Liver (tissue), 9 donors: Measurements from ENCODE around the gene BAZ2B. TPM values are rescaled to one million over a fixed set of nuclear protein-coding genes. Genes with fewer than 3 reads are reported as not detected.
A peak's percentile ranks its signal among the peaks of the same experiment; 100 is the strongest.

ENCODE experiments used
- DNase-seq: peaks from one replicate; pipeline ENCODE4 v3.0.0-alpha.2; 2017; ENCODE audit warnings: low spot score
- H3K27ac ChIP-seq, 2 donors: one replicate each; pipeline ENCODE4 v1.7.0; 2013; ENCODE audit warnings: inconsistent platforms in 2 of 2, low read length in 2 of 2, control low read depth in 1 of 2, low read depth in 1 of 2, mild to moderate bottlenecking in 1 of 2
- H3K27me3 ChIP-seq, 4 donors: one replicate each; pipeline versions ENCODE4 v1.6.1 to v1.7.0; 2013; ENCODE audit warnings: low read length in 3 of 4, inconsistent platforms in 1 of 4, mild to moderate bottlenecking in 1 of 4, moderate library complexity in 1 of 4; ENCODE audit not compliant: control insufficient read depth in 4 of 4, insufficient read depth in 4 of 4
- H3K36me3 ChIP-seq, 4 donors: one replicate each; pipeline versions ENCODE4 v1.6.1 to v1.7.0; 2013; ENCODE audit warnings: low read length in 3 of 4, mild to moderate bottlenecking in 3 of 4, low read depth in 1 of 4, moderate library complexity in 1 of 4; ENCODE audit not compliant: control insufficient read depth in 4 of 4, insufficient read depth in 3 of 4
- H3K4me1 ChIP-seq, 4 donors: one replicate each; pipeline versions ENCODE4 v1.6.1 to v1.7.0; 2013; ENCODE audit warnings: low read length in 3 of 4, mild to moderate bottlenecking in 3 of 4, moderate library complexity in 1 of 4; ENCODE audit not compliant: control insufficient read depth in 4 of 4, insufficient read depth in 4 of 4
- H3K4me3 ChIP-seq, 3 donors: one replicate each; pipeline versions ENCODE4 v1.6.1 to v1.7.0; 2013; ENCODE audit warnings: low read length in 3 of 3, control low read depth in 1 of 3, low read depth in 1 of 3, mild to moderate bottlenecking in 1 of 3
- H3K9ac ChIP-seq, 2 donors: one replicate each; pipeline ENCODE4 v1.7.0; 2013; ENCODE audit warnings: low read length in 2 of 2, mild to moderate bottlenecking in 2 of 2, moderate library complexity in 2 of 2, control low read depth in 1 of 2, low read depth in 1 of 2
- H3K9me3 ChIP-seq, 4 donors: one replicate each; pipeline versions ENCODE4 v1.6.1 to v1.7.0; 2013; ENCODE audit warnings: low read length in 3 of 4; ENCODE audit not compliant: control insufficient read depth in 4 of 4
- EGR1 ChIP-seq, 2 donors: IDR thresholded peaks; 2 replicates each; pipeline ENCODE4 v1.6.1; 2016 to 2018; ENCODE audit warnings: antibody characterized with exemption in 2 of 2, low read depth in 2 of 2
- FOXA1 ChIP-seq: IDR thresholded peaks from 2 replicates; pipeline ENCODE4 v1.6.1; 2016; ENCODE audit warnings: antibody characterized with exemption
- FOXA2 ChIP-seq: IDR thresholded peaks from 2 replicates; pipeline ENCODE4 v1.6.1; 2016; ENCODE audit warnings: antibody characterized with exemption
- GABPA ChIP-seq, 2 donors: IDR thresholded peaks in 1 of 2; conservative IDR thresholded peaks in 1 of 2; 2 replicates each; pipeline ENCODE4 v1.6.1; 2016; ENCODE audit warnings: antibody characterized with exemption in 2 of 2, mild to moderate bottlenecking in 1 of 2, moderate library complexity in 1 of 2
- HNF4A ChIP-seq, 2 donors: conservative IDR thresholded peaks; 2 replicates each; pipeline ENCODE4 v1.6.1; 2016; ENCODE audit warnings: antibody characterized with exemption in 2 of 2, mild to moderate bottlenecking in 2 of 2
- HNF4G ChIP-seq: IDR thresholded peaks from 2 replicates; pipeline ENCODE4 v1.6.1; 2016; ENCODE audit warnings: antibody characterized with exemption
- NR2F2 ChIP-seq: IDR thresholded peaks from 2 replicates; pipeline ENCODE4 v1.6.1; 2016; ENCODE audit warnings: antibody characterized with exemption
- RAD21 ChIP-seq, 2 donors: IDR thresholded peaks; 2 replicates each; pipeline ENCODE4 v1.6.1; 2016; ENCODE audit warnings: antibody characterized with exemption in 2 of 2, mild to moderate bottlenecking in 2 of 2
- RXRA ChIP-seq, 2 donors: IDR thresholded peaks; 2 replicates each; pipeline ENCODE4 v1.6.1; 2017 to 2018; ENCODE audit warnings: antibody characterized with exemption in 2 of 2, mild to moderate bottlenecking in 1 of 2
- SP1 ChIP-seq: IDR thresholded peaks from 2 replicates; pipeline ENCODE4 v1.6.1; 2018; ENCODE audit warnings: antibody characterized with exemption, mild to moderate bottlenecking
- YY1 ChIP-seq: IDR thresholded peaks from 2 replicates; pipeline ENCODE4 v1.6.1; 2016; ENCODE audit warnings: antibody characterized with exemption, mild to moderate bottlenecking
- WGBS: extraction: QIAGEN DNeasy Blood & Tissue Kit; methylation state at CpG from one replicate; pipeline ENCODE4 v1.1.7; 2013; 5-methylcytosine and 5-hydroxymethylcytosine counted together
- polyA plus RNA-seq, 2 donors: library from polyadenylated mRNA; stranded (reverse) in 1 of 2; unstranded in 1 of 2; fragments of 200-250 nt in 1 of 2; fragments of >200 nt in 1 of 2; fragmentation: Nextera tagmentation in 1 of 2; extraction: Ambion mirVana in 1 of 2; gene quantifications; one replicate each; pipeline versions ENCODE4 v1.2.1 to v1.2.3, GENCODE V29; 2013 to 2015
- total RNA-seq, 2 donors: library from RNA; depleted of rRNA; stranded (reverse); fragments of >200 nt; gene quantifications; one replicate each; pipeline ENCODE4 v1.2.3, GENCODE V29; 2014
- TF ChIP-seq, protein P1 (sequence below): IDR thresholded peaks from 2 replicates; pipeline ENCODE4 v1.6.1; 2016; ENCODE audit warnings: antibody characterized with exemption
- TF ChIP-seq, protein P2 (sequence below): IDR thresholded peaks from 2 replicates; pipeline ENCODE4 v1.6.1; 2016; ENCODE audit warnings: antibody characterized with exemption, mild to moderate bottlenecking
- TF ChIP-seq, protein P3 (sequence below): IDR thresholded peaks from 2 replicates; pipeline ENCODE4 v1.6.1; 2016; ENCODE audit warnings: antibody characterized with exemption
- TF ChIP-seq, protein P4 (sequence below): fragments of 150-350 bp; IDR thresholded peaks from 2 replicates; pipeline ENCODE4 v1.5.1; 2017; ENCODE audit warnings: improper control_type of control experiment, low read depth, low read length; ENCODE audit not compliant: missing input control
- TF ChIP-seq, protein P5 (sequence below): IDR thresholded peaks from 2 replicates; pipeline ENCODE4 v1.6.1; 2016; ENCODE audit warnings: antibody characterized with exemption
- donor health status: healthy.
- donor health status: healthy.
- donor health status: healthy.
- donor health status: healthy.
- donor health status: healthy.

The BAZ2B gene
- total and polyA plus RNA-seq, 4 donors: 6.7 to 61.0 (median 24.9) TPM

DNA sequence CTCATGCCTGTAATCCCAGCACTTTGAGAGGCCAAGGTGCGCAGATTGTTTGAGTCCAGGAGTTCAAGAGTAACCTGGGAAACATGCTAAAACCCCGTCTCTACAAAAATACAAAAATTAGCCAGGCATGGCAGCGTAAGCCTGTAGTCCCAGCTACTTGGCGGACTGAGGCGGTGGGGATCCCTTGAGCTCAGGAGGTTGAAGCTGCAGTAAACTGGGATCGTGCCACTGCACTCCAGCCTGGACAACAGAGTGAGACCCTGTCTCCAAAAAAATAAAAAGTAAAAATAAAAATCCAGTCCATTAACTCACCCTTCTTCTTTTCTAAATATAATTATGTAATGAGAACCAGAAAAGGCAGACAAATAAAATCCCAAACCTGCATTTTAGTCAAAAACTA lies 8.2 kb downstream of the BAZ2B start:
- Histone ChIP-seq H3K4me1 (peaks cover 2 to 24% (median 16%) of the 10 kb centered on the region in 4 donors), H3K27me3 (no peaks in the 10 kb centered on the region), H3K36me3 (no peaks in the 10 kb centered on the region), H3K9me3 (no peaks in the 10 kb centered on the region), H3K4me3 (no peak overlapping the region), H3K9ac (no peak overlapping the region), H3K27ac (no peak overlapping the region)
- 97% methylated on average over 6 of the region's 6 CpGs for WGBS
- no peak for DNase-seq
- no peak for TF ChIP-seq NR2F2
- TF ChIP-seq RXRA (IDR thresholded peaks at IDR 0.05): no peak
- TF ChIP-seq SP1: no peak
- TF ChIP-seq, protein P1, sequence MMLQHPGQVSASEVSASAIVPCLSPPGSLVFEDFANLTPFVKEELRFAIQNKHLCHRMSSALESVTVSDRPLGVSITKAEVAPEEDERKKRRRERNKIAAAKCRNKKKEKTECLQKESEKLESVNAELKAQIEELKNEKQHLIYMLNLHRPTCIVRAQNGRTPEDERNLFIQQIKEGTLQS: no peak
- no peak for TF ChIP-seq HNF4A (conservative IDR thresholded peaks at IDR 0.05)
- TF ChIP-seq, protein P2, sequence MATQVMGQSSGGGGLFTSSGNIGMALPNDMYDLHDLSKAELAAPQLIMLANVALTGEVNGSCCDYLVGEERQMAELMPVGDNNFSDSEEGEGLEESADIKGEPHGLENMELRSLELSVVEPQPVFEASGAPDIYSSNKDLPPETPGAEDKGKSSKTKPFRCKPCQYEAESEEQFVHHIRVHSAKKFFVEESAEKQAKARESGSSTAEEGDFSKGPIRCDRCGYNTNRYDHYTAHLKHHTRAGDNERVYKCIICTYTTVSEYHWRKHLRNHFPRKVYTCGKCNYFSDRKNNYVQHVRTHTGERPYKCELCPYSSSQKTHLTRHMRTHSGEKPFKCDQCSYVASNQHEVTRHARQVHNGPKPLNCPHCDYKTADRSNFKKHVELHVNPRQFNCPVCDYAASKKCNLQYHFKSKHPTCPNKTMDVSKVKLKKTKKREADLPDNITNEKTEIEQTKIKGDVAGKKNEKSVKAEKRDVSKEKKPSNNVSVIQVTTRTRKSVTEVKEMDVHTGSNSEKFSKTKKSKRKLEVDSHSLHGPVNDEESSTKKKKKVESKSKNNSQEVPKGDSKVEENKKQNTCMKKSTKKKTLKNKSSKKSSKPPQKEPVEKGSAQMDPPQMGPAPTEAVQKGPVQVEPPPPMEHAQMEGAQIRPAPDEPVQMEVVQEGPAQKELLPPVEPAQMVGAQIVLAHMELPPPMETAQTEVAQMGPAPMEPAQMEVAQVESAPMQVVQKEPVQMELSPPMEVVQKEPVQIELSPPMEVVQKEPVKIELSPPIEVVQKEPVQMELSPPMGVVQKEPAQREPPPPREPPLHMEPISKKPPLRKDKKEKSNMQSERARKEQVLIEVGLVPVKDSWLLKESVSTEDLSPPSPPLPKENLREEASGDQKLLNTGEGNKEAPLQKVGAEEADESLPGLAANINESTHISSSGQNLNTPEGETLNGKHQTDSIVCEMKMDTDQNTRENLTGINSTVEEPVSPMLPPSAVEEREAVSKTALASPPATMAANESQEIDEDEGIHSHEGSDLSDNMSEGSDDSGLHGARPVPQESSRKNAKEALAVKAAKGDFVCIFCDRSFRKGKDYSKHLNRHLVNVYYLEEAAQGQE: no peak
- no peak for TF ChIP-seq FOXA1
- no peak for TF ChIP-seq YY1
- TF ChIP-seq, protein P3, sequence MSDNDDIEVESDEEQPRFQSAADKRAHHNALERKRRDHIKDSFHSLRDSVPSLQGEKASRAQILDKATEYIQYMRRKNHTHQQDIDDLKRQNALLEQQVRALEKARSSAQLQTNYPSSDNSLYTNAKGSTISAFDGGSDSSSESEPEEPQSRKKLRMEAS: no peak
- TF ChIP-seq, protein P4, sequence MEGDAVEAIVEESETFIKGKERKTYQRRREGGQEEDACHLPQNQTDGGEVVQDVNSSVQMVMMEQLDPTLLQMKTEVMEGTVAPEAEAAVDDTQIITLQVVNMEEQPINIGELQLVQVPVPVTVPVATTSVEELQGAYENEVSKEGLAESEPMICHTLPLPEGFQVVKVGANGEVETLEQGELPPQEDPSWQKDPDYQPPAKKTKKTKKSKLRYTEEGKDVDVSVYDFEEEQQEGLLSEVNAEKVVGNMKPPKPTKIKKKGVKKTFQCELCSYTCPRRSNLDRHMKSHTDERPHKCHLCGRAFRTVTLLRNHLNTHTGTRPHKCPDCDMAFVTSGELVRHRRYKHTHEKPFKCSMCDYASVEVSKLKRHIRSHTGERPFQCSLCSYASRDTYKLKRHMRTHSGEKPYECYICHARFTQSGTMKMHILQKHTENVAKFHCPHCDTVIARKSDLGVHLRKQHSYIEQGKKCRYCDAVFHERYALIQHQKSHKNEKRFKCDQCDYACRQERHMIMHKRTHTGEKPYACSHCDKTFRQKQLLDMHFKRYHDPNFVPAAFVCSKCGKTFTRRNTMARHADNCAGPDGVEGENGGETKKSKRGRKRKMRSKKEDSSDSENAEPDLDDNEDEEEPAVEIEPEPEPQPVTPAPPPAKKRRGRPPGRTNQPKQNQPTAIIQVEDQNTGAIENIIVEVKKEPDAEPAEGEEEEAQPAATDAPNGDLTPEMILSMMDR: no peak
- TF ChIP-seq FOXA2: no peak
- TF ChIP-seq GABPA (IDR thresholded peaks at IDR 0.05 in 1 of 2, conservative IDR thresholded peaks at IDR 0.05 in 1 of 2): no peak
- TF ChIP-seq RAD21 (IDR thresholded peaks at IDR 0.05): no peak
- TF ChIP-seq EGR1 (IDR thresholded peaks at IDR 0.05; ENCODE audit: low read depth in 2 of 2): no peak
- TF ChIP-seq HNF4G: no peak

DNA sequence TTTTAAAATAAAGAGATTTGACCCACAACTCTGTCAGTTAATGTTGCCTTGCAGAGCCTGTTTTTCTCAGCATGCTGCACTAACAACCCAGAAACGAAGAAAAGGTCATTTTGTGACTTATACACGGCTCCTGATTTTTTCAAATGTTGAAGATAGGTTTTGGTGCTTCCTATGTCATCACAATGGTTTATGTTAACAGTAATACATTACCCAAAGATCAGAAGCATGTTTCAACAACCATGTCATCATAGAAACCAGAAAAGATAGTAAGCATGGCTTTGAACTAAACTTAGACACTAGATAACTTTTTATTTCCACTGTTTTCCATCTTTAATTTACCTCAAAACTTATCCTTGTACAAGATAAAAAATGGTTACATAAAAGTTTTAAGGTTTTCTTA lies 10.1 kb downstream of the BAZ2B start:
- H3K4me1 ChIP-seq: peaks cover 2 to 16% (median 11%) of the 10 kb centered on the region in 4 donors
- no peaks in the 10 kb centered on the region for H3K9me3 ChIP-seq
- H3K27ac ChIP-seq: peak overlapping the region in 1 of 2 donors; percentile 0
- no peak overlapping the region for H3K4me3 ChIP-seq
- H3K9ac ChIP-seq: no peak overlapping the region
- TF ChIP-seq HNF4A (conservative IDR thresholded peaks at IDR 0.05) (no peak), FOXA1 (no peak), YY1 (no peak), RXRA (IDR thresholded peaks at IDR 0.05) (no peak), EGR1 (IDR thresholded peaks at IDR 0.05; ENCODE audit: low read depth in 2 of 2) (no peak), SP1 (no peak), NR2F2 (no peak), RAD21 (IDR thresholded peaks at IDR 0.05) (no peak)
- TF ChIP-seq, protein P5, sequence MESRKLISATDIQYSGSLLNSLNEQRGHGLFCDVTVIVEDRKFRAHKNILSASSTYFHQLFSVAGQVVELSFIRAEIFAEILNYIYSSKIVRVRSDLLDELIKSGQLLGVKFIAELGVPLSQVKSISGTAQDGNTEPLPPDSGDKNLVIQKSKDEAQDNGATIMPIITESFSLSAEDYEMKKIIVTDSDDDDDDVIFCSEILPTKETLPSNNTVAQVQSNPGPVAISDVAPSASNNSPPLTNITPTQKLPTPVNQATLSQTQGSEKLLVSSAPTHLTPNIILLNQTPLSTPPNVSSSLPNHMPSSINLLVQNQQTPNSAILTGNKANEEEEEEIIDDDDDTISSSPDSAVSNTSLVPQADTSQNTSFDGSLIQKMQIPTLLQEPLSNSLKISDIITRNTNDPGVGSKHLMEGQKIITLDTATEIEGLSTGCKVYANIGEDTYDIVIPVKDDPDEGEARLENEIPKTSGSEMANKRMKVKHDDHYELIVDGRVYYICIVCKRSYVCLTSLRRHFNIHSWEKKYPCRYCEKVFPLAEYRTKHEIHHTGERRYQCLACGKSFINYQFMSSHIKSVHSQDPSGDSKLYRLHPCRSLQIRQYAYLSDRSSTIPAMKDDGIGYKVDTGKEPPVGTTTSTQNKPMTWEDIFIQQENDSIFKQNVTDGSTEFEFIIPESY: no peak
- TF ChIP-seq, protein P1: no peak
- H3K36me3 ChIP-seq: no peaks in the 10 kb centered on the region
- DNase-seq: no peak
- no peaks in the 10 kb centered on the region for H3K27me3 ChIP-seq
- WGBS: 30% methylated on average over 2 of the region's 2 CpGs
